GM12878 (cell line): ENCODE results near the gene ERFL. TPM values are rescaled to one million over a fixed set of nuclear protein-coding genes. Genes with fewer than 3 reads are reported as not detected.

Source experiments
- ATAC-seq: fragments of 200-7000 bp; cut with Tn5 transposase; 3 replicates; pipeline ENCODE4 v1.9.1; 2020; ENCODE audit warnings: mild to moderate bottlenecking, moderate library complexity
- BruUV-seq: library from RNA; stranded (reverse); fragments of 400-500 nt; replicated peaks from 2 replicates; lab custom pipeline; 2021; lab: Mats Ljungman, UMichigan
- CTCF ChIA-PET: fragments of 300-600 bp; sonication (Branson Sonifier 250); formaldehyde crosslinking; extraction: SDS; loops from one replicate; lab custom pipeline; 2021; ENCODE audit warnings: inconsistent platforms; lab: Yijun Ruan, JAX
- POLR2A ChIA-PET: fragments of 350-600 bp; formaldehyde crosslinking; extraction: SDS; loops from one replicate; lab custom pipeline; 2021; ENCODE audit warnings: inconsistent platforms; lab: Charles Lee
- RAD21 ChIA-PET: fragments of 300-600 bp; sonication (Branson Sonifier 250); formaldehyde crosslinking; loops from one replicate; lab custom pipeline; 2023; ENCODE audit warnings: antibody characterized with exemption; ENCODE audit not compliant: unreplicated experiment; lab: Charles Lee
- SMC1A ChIA-PET: fragments of 300-600 bp; sonication (Branson Sonifier 250); formaldehyde crosslinking; loops from one replicate; lab custom pipeline; 2023; ENCODE audit not compliant: unreplicated experiment, uncharacterized antibody; lab: Charles Lee
- DNase-seq: peaks from one replicate; pipeline ENCODE4 v3.0.0-alpha.2; 2011; ENCODE audit warnings: low read depth, low spot score
- FAIRE-seq: peaks from 3 replicates; lab custom pipeline; 2011; peaks lifted over from hg19 to GRCh38; lab: Jason Lieb, UNC
- H2AFZ ChIP-seq: 2 replicates; pipeline ENCODE4 v1.6.0; 2011; ENCODE audit warnings: low read depth, low read length, control low read depth; ENCODE audit not compliant: control insufficient read depth
- H3K27ac ChIP-seq: 2 replicates; pipeline ENCODE4 v1.5.1; 2011; ENCODE audit warnings: control low read depth; ENCODE audit not compliant: control insufficient read depth, insufficient read depth
- H3K27me3 ChIP-seq, 2 experiments: replicated peaks in 1 of 2; 2 replicates each; pipeline versions ENCODE4 v1.6.0 to v1.6.1; 2011; ENCODE audit warnings: low read length in 1 of 2; ENCODE audit not compliant: control insufficient read depth in 2 of 2, insufficient read depth in 2 of 2
- H3K36me3 ChIP-seq, 2 experiments: 2 replicates each; pipeline ENCODE4 v1.5.1; 2011; ENCODE audit warnings: low read length in 1 of 2; ENCODE audit not compliant: control insufficient read depth in 2 of 2, insufficient read depth in 2 of 2
- H3K4me1 ChIP-seq: 2 replicates; pipeline ENCODE4 v1.6.1; 2011; ENCODE audit warnings: mild to moderate bottlenecking, low read length, moderate library complexity, mixed read lengths; ENCODE audit not compliant: control insufficient read depth, insufficient read depth
- H3K4me2 ChIP-seq: 2 replicates; pipeline ENCODE4 v1.6.0; 2011; ENCODE audit warnings: control low read depth; ENCODE audit not compliant: control insufficient read depth, insufficient read depth
- H3K4me3 ChIP-seq: fragments of 200-600 bp; sonication (generic); 2 replicates; pipeline ENCODE4 v1.5.1; 2016
- H3K79me2 ChIP-seq: 2 replicates; pipeline ENCODE4 v1.6.0; 2011; ENCODE audit warnings: low read length; ENCODE audit not compliant: control insufficient read depth, insufficient read depth
- H3K9ac ChIP-seq: 2 replicates; pipeline ENCODE4 v1.8.0; 2011; ENCODE audit warnings: low read length, control low read depth, mixed read lengths; ENCODE audit not compliant: control insufficient read depth, insufficient read depth
- H3K9me3 ChIP-seq: replicated peaks from 3 replicates; pipeline ENCODE4 v1.5.1; 2011; ENCODE audit warnings: mild to moderate bottlenecking, low read length; ENCODE audit not compliant: control insufficient read depth, insufficient read depth
- H4K20me1 ChIP-seq: 2 replicates; pipeline ENCODE4 v1.6.0; 2011; ENCODE audit not compliant: control insufficient read depth, insufficient read depth
- KLF5 ChIP-seq: fragments of 450-650 bp; IDR thresholded peaks from 2 replicates; pipeline ENCODE4 v1.6.1; 2014; ENCODE audit warnings: mild to moderate bottlenecking; ENCODE audit not compliant: partially characterized antibody
- MYC ChIP-seq: IDR thresholded peaks from 2 replicates; pipeline ENCODE4 v1.6.1; 2011; ENCODE audit warnings: mild to moderate bottlenecking, low read length, moderate library complexity, inconsistent platforms; ENCODE audit not compliant: insufficient read depth, insufficient replicate concordance, insufficient read length, severe bottlenecking
- SPI1 ChIP-seq: IDR thresholded peaks from 2 replicates; pipeline ENCODE4 v1.6.1; 2011; ENCODE audit warnings: low read depth, mild to moderate bottlenecking, low read length, moderate library complexity, borderline replicate concordance; ENCODE audit not compliant: insufficient read depth
- ZSCAN29 ChIP-seq: fragments of 450-650 bp; IDR thresholded peaks from 2 replicates; pipeline ENCODE4 v1.6.1; 2017; ENCODE audit warnings: mild to moderate bottlenecking, moderate library complexity
- WGBS: methylation state at CpG from one replicate; pipeline ENCODE4 v1.1.6; 2016; ENCODE audit warnings: low lambda C conversion rate; ENCODE audit not compliant: insufficient replicate concordance, insufficient coverage; ENCODE audit errors: missing lambda C conversion rate; 5-methylcytosine and 5-hydroxymethylcytosine counted together
- in situ Hi-C: fragments of 300-500 bp; cut with MboI; formaldehyde crosslinking; loops from 9 replicates; pipeline ENCODE4 v1.14.3; 2018; ENCODE audit warnings: mixed read lengths
- intact Hi-C: fragments of 100-400 bp; cut with micrococcal nuclease; formaldehyde crosslinking; loops from one replicate; pipeline ENCODE4 v1.14.2; 2022; ENCODE audit not compliant: unreplicated experiment
- polyA plus RNA-seq, 11 experiments: library from polyadenylated mRNA; depleted of rRNA in 4 of 11; unstranded in 6 of 11; stranded (reverse) in 5 of 11; fragments of >200 nt; fragmentation: Nextera tagmentation in 4 of 11; fragmentation: Illumina TruSeq in 1 of 11; extraction: Ambion mirVana in 4 of 11; extraction: Trizol in 1 of 11; gene quantifications; 1 replicate in 1 of 11; 2 replicates in 10 of 11; pipeline versions ENCODE4 v1.2.1 to v1.2.3, GENCODE V29; 2011 to 2016; ENCODE audit warnings: inconsistent platforms in 2 of 11, missing spikeins in 2 of 11, low read depth in 1 of 11
- total RNA-seq, 4 experiments: library from RNA; depleted of rRNA in 3 of 4; stranded (reverse); fragments of >200 nt in 3 of 4; fragmentation: Illumina TruSeq in 1 of 4; extraction: Trizol in 1 of 4; gene quantifications; 2 replicates each; pipeline versions ENCODE4 v1.2.1 to v1.2.3, GENCODE V29; 2013 to 2021
- TF ChIP-seq, protein P1 (sequence below), 3 experiments: IDR thresholded peaks in 2 of 3; conservative IDR thresholded peaks in 1 of 3; 2 replicates each; pipeline ENCODE4 v1.5.1; 2011; ENCODE audit warnings: low read depth in 3 of 3, low read length in 3 of 3, mild to moderate bottlenecking in 3 of 3, control low read depth in 2 of 3, moderate library complexity in 2 of 3, inconsistent platforms in 1 of 3, mixed read lengths in 1 of 3; ENCODE audit not compliant: control insufficient read depth in 2 of 3, insufficient read depth in 1 of 3; ENCODE audit errors: extremely low read depth in 1 of 3

The ERFL gene
- total and polyA plus RNA-seq, 10 of the 15 experiments (the other 5 are each of a cell fraction or from before 2014, with no cell fraction given) = 0.04 to 0.10 (median 0.05) TPM; not detected in 7

DNA sequence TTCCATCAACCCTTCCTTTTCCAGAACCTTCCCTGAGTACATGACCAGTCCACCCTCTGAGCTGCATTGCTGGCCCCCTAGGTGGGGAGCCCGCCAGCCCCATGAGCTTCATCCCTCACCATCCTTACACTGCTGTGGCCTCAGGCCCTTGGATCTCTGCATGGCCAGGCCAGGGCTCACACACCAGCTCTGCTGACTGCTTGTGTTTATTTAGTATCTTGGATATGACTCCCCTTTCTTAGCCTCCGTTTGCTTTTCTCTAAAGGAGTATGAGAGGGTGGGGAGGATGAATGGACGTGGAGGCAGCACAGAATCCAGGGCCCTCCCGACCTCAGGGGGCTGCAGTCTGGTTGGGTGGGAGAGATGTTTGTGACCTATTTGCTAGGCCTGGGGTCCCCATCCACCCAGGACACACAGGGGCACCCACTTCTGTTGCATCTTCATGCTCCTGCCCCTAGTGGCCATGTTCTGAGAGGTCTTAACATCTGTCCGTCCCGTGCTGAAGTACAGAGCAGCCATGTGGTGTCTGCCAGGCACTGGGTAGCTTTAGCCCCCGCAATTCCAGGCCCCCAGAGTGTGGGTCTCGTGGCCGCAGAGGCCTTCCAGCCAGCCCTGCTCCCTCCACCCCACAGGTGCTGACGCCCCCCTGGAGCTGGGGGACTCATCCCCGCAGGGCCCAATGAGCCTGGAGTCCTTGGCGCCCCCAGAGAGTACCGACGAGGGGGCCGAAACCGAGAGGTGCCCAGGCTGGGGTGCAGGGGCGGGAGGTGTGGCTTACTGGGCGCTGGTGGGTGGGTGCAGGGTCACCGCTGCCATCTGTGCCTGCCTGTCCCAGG is 32.3 kb downstream of the ERFL start:
- no peaks in the 10 kb centered on the region for H3K79me2 ChIP-seq
- no peaks in the 10 kb centered on the region for H3K9me3 ChIP-seq
- no peaks in the 10 kb centered on the region for H3K27me3 ChIP-seq
- intact Hi-C loops (no loop called here), in situ Hi-C loops (no loop called here)
- no peaks in the 10 kb centered on the region for H4K20me1 ChIP-seq
- H3K9ac ChIP-seq = no peak overlapping the region
- ATAC-seq (peak; percentile 70), DNase-seq (no peak), FAIRE-seq (no peak)
- WGBS = 58% methylated on average over 16 of the region's 19 CpGs
- ChIA-PET CTCF (interaction anchor here (0.6 kb wide), 2 partner anchors 21 to 231 kb away, joined by 3 to 4 read pairs; no protein-coding TSS in a partner anchor), POLR2A (no interaction called here)
- H3K4me2 ChIP-seq = no peak overlapping the region
- H3K4me1 ChIP-seq = no peaks in the 10 kb centered on the region
- H2AFZ ChIP-seq = no peak overlapping the region
- no peak overlapping the region for H3K4me3 ChIP-seq
- H3K36me3 ChIP-seq = peaks cover 12 to 26% of the 10 kb centered on the region in 2 experiments; a peak in 3 of 4 replicates
- no TSS peak for BruUV-seq
- TF ChIP-seq, protein P1, sequence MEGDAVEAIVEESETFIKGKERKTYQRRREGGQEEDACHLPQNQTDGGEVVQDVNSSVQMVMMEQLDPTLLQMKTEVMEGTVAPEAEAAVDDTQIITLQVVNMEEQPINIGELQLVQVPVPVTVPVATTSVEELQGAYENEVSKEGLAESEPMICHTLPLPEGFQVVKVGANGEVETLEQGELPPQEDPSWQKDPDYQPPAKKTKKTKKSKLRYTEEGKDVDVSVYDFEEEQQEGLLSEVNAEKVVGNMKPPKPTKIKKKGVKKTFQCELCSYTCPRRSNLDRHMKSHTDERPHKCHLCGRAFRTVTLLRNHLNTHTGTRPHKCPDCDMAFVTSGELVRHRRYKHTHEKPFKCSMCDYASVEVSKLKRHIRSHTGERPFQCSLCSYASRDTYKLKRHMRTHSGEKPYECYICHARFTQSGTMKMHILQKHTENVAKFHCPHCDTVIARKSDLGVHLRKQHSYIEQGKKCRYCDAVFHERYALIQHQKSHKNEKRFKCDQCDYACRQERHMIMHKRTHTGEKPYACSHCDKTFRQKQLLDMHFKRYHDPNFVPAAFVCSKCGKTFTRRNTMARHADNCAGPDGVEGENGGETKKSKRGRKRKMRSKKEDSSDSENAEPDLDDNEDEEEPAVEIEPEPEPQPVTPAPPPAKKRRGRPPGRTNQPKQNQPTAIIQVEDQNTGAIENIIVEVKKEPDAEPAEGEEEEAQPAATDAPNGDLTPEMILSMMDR (IDR thresholded peaks at IDR 0.05 in 2 of 3, conservative IDR thresholded peaks at IDR 0.05 in 1 of 3; ENCODE audit: control insufficient read depth in 2 of 3, extremely low read depth in 1 of 3, insufficient read depth in 1 of 3, low read depth in 3 of 3, low read length in 3 of 3) = peak in 2 of 3 experiments; percentile 23 to 37; a peak in 2 of 6 replicates
- TF ChIP-seq ZSCAN29 = no peak
- TF ChIP-seq, all 136 proteins: peak for 1
- SMC1A ChIA-PET = no interaction called here
- RAD21 ChIA-PET = no interaction called here
- H3K27ac ChIP-seq = no peak overlapping the region

DNA sequence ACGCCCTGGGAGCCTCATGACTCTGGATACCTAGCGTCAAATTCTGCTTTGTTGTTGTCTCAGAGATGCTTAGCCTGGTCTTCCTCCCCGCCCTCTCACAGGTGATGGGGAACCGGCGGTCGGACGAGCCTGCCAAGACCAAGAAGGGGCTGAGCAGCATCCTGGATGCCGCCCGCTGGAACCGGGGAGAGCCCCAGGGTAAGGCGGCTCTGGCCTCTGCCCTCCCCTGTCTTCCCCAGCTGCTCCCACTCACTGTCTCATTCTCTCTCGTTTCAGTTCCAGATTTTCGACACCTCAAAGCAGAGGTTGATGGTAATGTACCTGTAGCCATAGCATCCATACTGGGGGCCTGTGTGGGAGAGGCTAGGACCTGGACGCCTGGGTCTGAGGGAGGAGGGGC is 33.9 kb downstream of the ERFL start:
- CTCF ChIA-PET = no interaction called here
- Histone ChIP-seq H3K9me3 (no peaks in the 10 kb centered on the region), H3K9ac (no peak overlapping the region), H3K4me1 (no peaks in the 10 kb centered on the region), H3K4me2 (no peak overlapping the region), H4K20me1 (no peaks in the 10 kb centered on the region), H3K27ac (no peak overlapping the region), H3K36me3 (peaks cover 11 to 28% of the 10 kb centered on the region in 2 experiments; a peak in 3 of 4 replicates), H3K4me3 (no peak overlapping the region), H3K27me3 (no peaks in the 10 kb centered on the region), H3K79me2 (no peaks in the 10 kb centered on the region; the same call in 1 of the 2 replicates), H2AFZ (no peak overlapping the region)
- 73% methylated on average over 14 of the region's 14 CpGs for WGBS
- SMC1A ChIA-PET = no interaction called here
- in situ Hi-C loops = no loop called here
- RAD21 ChIA-PET = no interaction called here
- BruUV-seq = no TSS peak
- DNase-seq = no peak
- no peak for FAIRE-seq
- no peak for TF ChIP-seq MYC
- TF ChIP-seq KLF5 = no peak
- peak; percentile 54; the same call in 1 of the 2 replicates for TF ChIP-seq SPI1
- ATAC-seq = peak; percentile 61
- intact Hi-C loops = no loop called here
- POLR2A ChIA-PET = interaction anchor here (0.6 kb wide), 1 partner anchor 16 kb away, joined by 3 read pairs; no protein-coding TSS in a partner anchor
